Measurements from ENCODE around the gene ADIRF.
"Not testable (repeated sequence)": the region's sequence is repeated elsewhere in the genome, so short reads cannot be mapped to it uniquely, and the experiment has no call there.

ADIRF gene

DNA sequence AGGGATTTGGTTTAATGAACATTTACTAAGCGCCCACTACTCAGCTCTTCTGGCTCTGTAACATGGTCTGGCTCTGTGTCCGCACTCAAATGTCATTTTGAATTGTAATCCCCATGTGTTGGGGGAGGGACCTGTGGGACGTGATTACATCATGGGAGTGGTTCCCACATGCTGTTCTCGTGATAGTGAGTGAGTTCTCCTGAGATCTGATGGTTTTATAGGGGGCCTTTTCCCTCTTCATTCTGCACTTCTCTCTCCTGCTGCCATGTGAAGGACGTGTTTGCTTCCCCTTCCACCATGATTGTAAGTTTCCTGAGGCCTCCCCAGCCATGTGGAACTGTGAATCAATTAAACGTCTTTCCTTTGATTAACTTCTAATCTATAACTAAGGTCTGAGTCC lies 12.7 kb downstream of the ADIRF start:
- not testable (repeated sequence) for DNase-seq

DNA sequence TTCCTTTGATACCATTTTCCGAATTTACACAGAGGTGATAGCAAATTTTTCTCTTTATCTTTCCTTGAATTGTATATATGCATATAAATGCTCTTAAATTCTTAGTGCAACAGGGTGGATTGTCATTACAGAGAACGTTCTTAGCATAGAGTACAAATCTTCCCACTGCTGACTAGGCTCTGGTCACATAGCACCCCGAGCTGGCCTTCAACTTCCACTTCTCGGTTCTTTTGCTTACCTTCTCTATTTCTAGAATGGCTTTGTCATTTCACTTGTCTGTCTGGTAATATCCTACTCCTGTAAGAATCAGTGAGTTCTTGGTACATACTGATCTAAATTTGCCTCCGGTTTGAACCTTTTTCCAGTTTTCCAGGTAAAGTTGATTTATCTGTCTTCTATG lies 13.4 kb downstream of the ADIRF start:
- DNase-seq: no peak

DNA sequence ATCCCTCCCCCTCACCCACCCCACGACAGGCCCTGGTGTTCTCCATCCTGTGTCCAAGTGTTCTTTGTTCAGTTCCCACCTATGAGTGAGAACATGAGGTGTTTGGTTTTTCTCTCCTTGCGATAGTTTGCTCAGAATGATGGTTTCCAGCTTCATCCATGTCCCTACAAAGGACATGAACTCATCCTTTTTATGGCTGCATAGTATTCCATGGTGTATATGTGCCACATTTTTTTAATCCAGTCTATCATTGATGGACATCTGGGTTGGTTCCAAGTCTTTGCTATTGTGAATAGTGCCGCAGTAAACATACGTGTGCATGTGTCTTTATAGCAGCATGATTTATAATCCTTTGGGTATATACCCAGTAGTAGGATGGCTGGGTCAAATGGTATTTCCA lies 16.2 kb downstream of the ADIRF start:
- DNase-seq: not testable (repeated sequence)

DNA sequence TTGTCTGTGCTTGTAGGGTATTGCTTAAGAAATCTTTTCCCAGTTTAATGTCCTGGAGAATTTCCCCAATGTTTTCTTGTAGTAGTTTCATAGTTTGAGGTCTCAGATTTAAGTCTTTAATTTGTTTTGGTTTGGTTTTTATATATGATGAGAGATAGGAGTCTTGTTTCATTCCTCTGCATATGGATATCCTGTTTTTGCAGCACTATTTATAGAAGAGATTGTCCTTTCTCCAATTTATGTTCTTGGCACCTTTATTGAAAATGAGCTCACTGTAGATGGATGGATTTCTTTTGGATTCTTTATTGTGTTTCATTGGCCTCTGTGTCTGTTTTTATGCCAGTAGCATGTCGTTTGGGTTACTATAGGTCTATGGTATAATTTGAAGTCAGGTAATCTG lies 20.2 kb downstream of the ADIRF start:
- DNase-seq: no peak

GRCh38 chr10:86991362-86991761 lies 23.1 kb downstream of the ADIRF start:
- DNase-seq: not testable (repeated sequence)

- DNase-seq: no peak
Observed at GRCh38 chr10:86992456-86992855, 24.2 kb downstream of the ADIRF start.

GRCh38 chr10:86992929-86993328 lies 24.6 kb downstream of the ADIRF start:
- no peak for DNase-seq

- not testable (repeated sequence) for DNase-seq
Observed at GRCh38 chr10:86999802-87000403, 31.6 kb downstream of the ADIRF start.

- no peak for DNase-seq
Observed at GRCh38 chr10:87000491-87000890, 32.2 kb downstream of the ADIRF start.

- not testable (repeated sequence) for DNase-seq
Observed at GRCh38 chr10:87007124-87007523, 38.8 kb downstream of the ADIRF start.

DNA sequence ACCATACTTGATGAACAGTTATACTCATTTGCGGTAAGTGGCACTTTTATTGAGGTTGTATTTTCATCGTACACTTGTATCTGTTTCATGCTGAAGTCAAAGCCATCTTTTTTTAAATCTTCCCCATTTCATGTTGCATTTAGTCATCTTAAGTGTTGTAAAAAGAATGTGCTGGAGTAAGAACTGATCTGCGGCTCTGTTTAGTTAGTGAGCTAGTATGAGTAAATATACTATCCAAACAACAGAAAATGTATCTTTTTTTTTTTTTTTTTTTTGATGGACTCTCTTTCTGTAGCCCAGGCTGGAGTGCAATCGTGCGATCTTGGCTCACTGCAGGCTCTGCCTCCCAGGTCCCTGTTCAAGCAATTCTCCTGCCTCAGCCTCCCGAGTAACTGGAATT lies 39.4 kb downstream of the ADIRF start:
- DNase-seq: not testable (repeated sequence)

- DNase-seq: not testable (repeated sequence)
Observed at GRCh38 chr10:87008303-87008702, 40.0 kb downstream of the ADIRF start.

DNA sequence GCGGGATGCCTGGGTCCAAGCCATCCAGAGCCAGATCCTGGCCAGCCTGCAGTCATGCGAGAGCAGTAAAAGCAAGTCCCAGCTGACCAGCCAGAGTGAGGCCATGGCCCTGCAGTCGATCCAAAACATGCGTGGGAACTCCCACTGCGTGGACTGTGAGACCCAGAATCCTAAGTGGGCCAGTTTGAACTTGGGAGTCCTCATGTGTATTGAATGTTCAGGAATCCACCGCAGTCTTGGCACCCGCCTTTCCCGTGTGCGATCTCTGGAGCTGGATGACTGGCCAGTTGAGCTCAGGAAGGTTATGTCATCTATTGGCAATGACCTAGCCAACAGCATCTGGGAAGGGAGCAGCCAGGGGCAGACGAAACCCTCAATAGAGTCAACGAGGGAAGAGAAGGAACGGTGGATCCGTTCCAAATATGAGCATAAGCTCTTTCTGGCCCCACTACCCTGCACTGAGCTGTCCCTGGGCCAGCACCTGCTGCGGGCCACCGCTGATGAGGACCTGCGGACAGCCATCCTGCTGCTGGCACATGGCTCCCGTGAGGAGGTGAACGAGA lies 40.9 kb downstream of the ADIRF start:
- DNase-seq: not testable (repeated sequence)

DNA sequence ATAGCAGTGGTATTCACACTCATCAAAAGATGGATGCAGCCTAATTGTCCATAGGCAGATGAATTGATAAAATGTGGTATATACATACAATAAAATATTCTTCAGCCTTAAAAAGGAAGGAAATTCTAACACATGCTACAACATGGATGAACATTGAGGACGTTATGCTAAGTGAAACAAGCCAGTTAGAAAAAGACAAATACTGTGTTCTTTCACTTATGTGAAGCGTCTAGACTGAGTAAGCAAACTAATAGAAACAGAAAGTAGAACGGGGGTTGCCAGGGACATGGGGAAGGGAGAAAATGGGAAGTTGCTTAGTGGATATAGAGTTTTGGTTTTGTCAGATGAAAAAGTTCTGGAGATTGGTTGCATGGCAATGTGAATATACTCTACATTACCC lies 45.2 kb downstream of the ADIRF start:
- DNase-seq: not testable (repeated sequence)

DNA sequence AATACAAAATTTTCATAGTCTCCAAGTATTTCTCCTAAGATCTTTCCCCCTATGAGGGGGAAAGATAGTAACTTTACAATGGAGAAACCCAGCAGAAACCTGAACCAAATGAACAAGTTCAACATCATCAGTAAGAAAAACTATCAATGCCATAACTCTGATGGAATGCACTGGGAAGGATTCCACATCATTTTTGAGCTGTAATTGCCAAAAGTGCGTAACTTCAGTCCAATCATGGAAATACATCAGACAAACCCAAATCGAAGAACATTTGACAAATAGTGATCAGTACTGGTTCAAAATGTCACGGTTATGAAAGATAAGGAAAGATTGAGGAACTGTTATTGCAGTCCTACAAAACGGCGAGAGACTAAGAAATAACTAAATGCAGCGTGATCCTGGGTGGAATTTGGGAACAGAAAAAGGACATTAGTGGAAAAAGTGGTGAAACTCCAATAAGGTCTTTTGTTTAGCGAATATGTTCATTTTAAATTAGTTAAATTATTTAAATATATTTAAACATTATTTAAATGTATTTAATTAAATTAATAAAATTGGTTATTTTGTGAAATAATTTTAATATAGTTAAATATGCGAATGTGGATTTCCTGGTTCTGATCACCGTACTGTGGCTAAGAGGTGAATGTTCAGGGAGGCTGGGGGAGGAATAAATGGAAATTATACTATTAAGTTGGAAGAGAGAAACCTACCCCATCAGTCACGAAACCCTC lies 46.9 kb downstream of the ADIRF start:
- not testable (repeated sequence) for DNase-seq

DNA sequence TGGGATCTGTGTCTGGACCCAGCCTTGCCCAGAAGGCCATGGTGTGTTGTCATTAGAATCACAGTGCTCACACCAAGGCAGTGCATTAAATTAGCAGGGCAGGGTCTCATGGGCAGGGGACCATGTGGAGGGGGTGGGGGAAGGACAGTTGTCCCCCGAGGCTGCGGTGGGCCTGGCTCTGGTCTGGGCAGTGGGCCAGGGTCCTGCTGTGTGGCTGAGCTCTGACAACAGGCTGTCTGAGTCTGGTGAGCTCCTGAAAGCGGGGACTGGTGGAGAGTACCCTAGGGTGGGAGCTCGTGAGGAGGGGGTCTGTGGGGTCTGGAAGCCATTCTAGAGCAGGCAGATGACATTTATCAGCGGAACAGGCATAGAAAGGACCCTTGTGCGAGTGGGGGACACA lies 49.8 kb downstream of the ADIRF start:
- DNase-seq: not testable (repeated sequence)

DNA sequence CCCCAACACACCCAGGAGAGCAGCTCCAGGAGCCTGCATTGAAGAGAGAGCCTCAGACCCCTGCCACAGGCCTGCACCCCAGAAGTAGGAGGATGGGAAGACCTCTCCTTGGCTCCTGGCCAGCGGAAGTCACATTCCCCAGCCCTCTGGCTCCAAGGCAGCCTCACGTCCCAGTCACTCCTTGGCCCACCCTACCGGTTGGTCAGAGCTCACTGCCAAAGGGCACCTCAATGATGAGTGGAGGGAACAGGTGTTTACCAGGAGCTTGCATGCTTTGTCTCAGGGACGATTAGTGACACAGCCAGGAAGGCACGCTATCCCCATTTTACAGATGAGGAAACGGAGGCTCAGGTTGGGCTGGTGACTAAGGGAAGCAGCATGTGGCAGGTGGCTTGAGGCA lies 50.8 kb downstream of the ADIRF start:
- DNase-seq: not testable (repeated sequence)

GRCh38 chr10:87019504-87019903 lies 51.2 kb downstream of the ADIRF start:
- DNase-seq: not testable (repeated sequence)

GRCh38 chr10:87020056-87020455 lies 51.8 kb downstream of the ADIRF start, which contains the start of gene FAM25A:
FAM25A (plus strand) TSS chr10:87020294; CDS start chr10:87020325, 31 bp downstream.
- not testable (repeated sequence) for DNase-seq

Data from effector CD8-positive, alpha-beta T cell (primary cell).